Measurements from ENCODE around the gene B4GALT2. TPM values are rescaled to one million over a fixed set of nuclear protein-coding genes. Genes with fewer than 3 reads are reported as not detected.

The B4GALT2 gene
- total and polyA plus RNA-seq, 2 of the 8 experiments (the other 6 are each of a cell fraction or from before 2014, with no cell fraction given): 56.5 to 121 TPM

DNA sequence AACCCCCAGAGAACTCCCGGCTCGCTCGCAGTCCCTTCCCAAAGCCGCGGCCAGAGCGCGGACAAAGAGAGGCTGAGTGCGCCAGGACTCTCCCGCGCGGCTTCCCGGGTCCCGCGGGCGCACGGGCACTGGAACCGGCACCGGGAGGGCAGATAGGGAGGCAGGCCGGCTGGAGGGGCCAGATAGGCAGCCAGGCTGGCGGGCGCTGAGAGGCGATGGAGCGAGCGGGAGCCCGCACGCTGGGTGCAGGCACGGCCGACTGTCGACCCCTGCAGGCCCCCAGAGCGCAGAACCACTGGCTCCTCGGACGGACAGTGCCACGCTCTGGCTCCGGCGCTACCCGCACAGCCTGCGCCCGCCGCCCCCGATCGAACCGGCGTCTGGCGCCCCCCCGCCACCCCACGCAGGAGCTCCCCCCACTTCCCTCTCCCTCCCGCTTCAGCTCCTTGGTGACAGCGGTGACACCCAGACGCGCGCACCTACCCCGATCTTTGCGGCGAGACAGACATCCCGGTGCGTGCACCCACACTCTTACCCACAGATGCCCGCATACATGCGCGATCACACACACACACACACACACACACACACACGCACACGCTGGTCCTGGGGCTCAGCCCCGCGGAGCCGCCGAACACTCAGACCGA, 51.7 kb downstream of the B4GALT2 start:
- Histone ChIP-seq H2BK15ac (ENCODE audit: low read length) (0 out of 2 replicates have a peak overlapping the region, but pooled peaks have one; percentile 29), H3K27me3 (replicated peaks in 1 of 4; ENCODE audit: control insufficient read depth in 3 of 4, extremely low read depth in 1 of 4, insufficient read depth in 3 of 4, low read length in 3 of 4) (no peaks in the 10 kb centered on the region), H3K79me2 (ENCODE audit: control insufficient read depth in 1 of 2, insufficient read depth in 2 of 2, low read length in 2 of 2) (peaks cover 0 to 24% of the 10 kb centered on the region in 2 experiments; a peak in 2 of 4 replicates), H3K4ac (replicated peaks; ENCODE audit: insufficient read length, low read depth, low read length) (peak overlapping the region; percentile 24), H3K36me3 (ENCODE audit: control insufficient read depth in 2 of 4, insufficient read depth in 4 of 4, low read length in 3 of 4) (no peaks in the 10 kb centered on the region), H3K4me2 (ENCODE audit: insufficient read depth in 1 of 2, low read depth in 2 of 2, low read length in 2 of 2) (peak overlapping the region; percentile 66 to 97), H3K14ac (ENCODE audit: insufficient read length) (no peak overlapping the region), H3K4me1 (replicated peaks in 1 of 4; ENCODE audit: control insufficient read depth in 3 of 4, insufficient read depth in 4 of 4, low read length in 3 of 4) (peaks cover 12 to 27% (median 17%) of the 10 kb centered on the region in 4 experiments), H3K56ac (replicated peaks; ENCODE audit: insufficient read length, low read depth, low read length) (peak overlapping the region; percentile 95), H3K27ac (ENCODE audit: low read depth, low read length) (peak overlapping the region; percentile 73; the same call in 1 of the 2 replicates), H2BK120ac (replicated peaks; ENCODE audit: low read depth, low read length) (no peak overlapping the region), H2AFZ (ENCODE audit: low read length) (no peak overlapping the region; the same call in 1 of the 2 replicates), H4K20me1 (replicated peaks in 1 of 2; ENCODE audit: control insufficient read depth in 1 of 2, insufficient read depth in 2 of 2, low read length in 2 of 2) (peaks cover 3 to 6% of the 10 kb centered on the region in 2 experiments), H3K9me3 (ENCODE audit: insufficient read depth in 2 of 2, low read depth in 1 of 2, low read length in 1 of 2) (no peaks in the 10 kb centered on the region), H2BK5ac (ENCODE audit: low read depth, low read length) (peak overlapping the region; percentile 91; the same call in 1 of the 2 replicates), H3K9ac (replicated peaks in 1 of 4; ENCODE audit: extremely low read depth in 1 of 4, low read depth in 3 of 4, low read length in 3 of 4) (peak overlapping the region; percentile 70 to 82 (median 76)), H3K4me3 (ENCODE audit: extremely low read depth in 1 of 4, insufficient read depth in 2 of 4, low read depth in 3 of 4, low read length in 4 of 4) (peak overlapping the region; percentile 78 to 96 (median 86)), H4K8ac (ENCODE audit: extremely low read depth, insufficient read depth, low read length) (peak overlapping the region; percentile 90), H2BK12ac (ENCODE audit: low read depth, low read length) (no peak overlapping the region), H3K79me1 (ENCODE audit: low read depth, low read length) (peaks cover 5% of the 10 kb centered on the region), H3K23ac (ENCODE audit: insufficient read length) (no peak overlapping the region), H3K18ac (ENCODE audit: extremely low read depth, low read length) (peak overlapping the region; percentile 98), H4K5ac (ENCODE audit: insufficient read length, low read depth, low read length) (peak overlapping the region; percentile 31), H2AK5ac (ENCODE audit: low read depth, low read length) (no peak overlapping the region), H3K23me2 (ENCODE audit: low read depth, low read length) (peaks cover 4% of the 10 kb centered on the region; the same call in 1 of the 2 replicates), H4K91ac (replicated peaks; ENCODE audit: insufficient read length, low read length) (peak overlapping the region; percentile 81), H2BK20ac (ENCODE audit: low read length) (no peak overlapping the region)
- no peak for FAIRE-seq
- POLR2A ChIA-PET (ENCODE audit: partially characterized antibody): interaction anchor here (0.6 to 26.2 kb wide), 22 partner anchors 12 to 700 kb away, joined by 3 to 544 read pairs (median 5); partner anchors contain the start of genes ARTN, ATP6V0B, DMAP1 and KDM4A
- CTCF ChIA-PET (ENCODE audit: partially characterized antibody): interaction anchor here (1.6 to 13.5 kb wide), 6 partner anchors 15 to 101 kb away, joined by 4 to 239 read pairs (median 114); partner anchors contain the start of genes CCDC24 and DPH2
- DNase-seq (ENCODE audit: low read depth in 1 of 2, low spot score in 2 of 2): no peak
- 1% methylated on average over 39 of the region's 66 CpGs; no CpG with 5 or more reads in 1 of the 2 experiments for WGBS, 2 experiments (ENCODE audit: extremely low coverage in 1 of 2, insufficient coverage in 1 of 2, insufficient read length in 1 of 2, insufficient replicate concordance in 2 of 2, low coverage in 1 of 2, low lambda C conversion rate in 2 of 2, missing lambda C conversion rate in 1 of 2)
- TF ChIP-seq ZNF274 (IDR thresholded peaks at IDR 0.05; ENCODE audit: borderline replicate concordance, extremely low read depth, low read length) (no peak), USF2 (IDR thresholded peaks at IDR 0.05; ENCODE audit: low read length) (no peak), FOSL1 (IDR thresholded peaks at IDR 0.05; ENCODE audit: insufficient read depth, low read depth, low read length) (no peak), ASH2L (IDR thresholded peaks at IDR 0.05; ENCODE audit: low read length) (peak; percentile 22), CTCF (IDR thresholded peaks at IDR 0.05; ENCODE audit: control extremely low read depth in 1 of 3, insufficient read depth in 1 of 3, low read depth in 1 of 3, low read length in 3 of 3) (peak; percentile 17 to 52 (median 40); a peak in 3 of 4 replicates), TAF1 (IDR thresholded peaks at IDR 0.05; ENCODE audit: low read depth, low read length) (0 out of 2 replicates have a peak, but pooled peaks have one; percentile 40), GTF2F1 (IDR thresholded peaks at IDR 0.05; ENCODE audit: borderline replicate concordance, low read depth, low read length) (no peak)

All from H1 (cell line).